Measurements from ENCODE around the gene LGI2.
"Not testable (repeated sequence)": the region's sequence is repeated elsewhere in the genome, so short reads cannot be mapped to it uniquely, and the experiment has no call there.

The LGI2 gene, protein sequence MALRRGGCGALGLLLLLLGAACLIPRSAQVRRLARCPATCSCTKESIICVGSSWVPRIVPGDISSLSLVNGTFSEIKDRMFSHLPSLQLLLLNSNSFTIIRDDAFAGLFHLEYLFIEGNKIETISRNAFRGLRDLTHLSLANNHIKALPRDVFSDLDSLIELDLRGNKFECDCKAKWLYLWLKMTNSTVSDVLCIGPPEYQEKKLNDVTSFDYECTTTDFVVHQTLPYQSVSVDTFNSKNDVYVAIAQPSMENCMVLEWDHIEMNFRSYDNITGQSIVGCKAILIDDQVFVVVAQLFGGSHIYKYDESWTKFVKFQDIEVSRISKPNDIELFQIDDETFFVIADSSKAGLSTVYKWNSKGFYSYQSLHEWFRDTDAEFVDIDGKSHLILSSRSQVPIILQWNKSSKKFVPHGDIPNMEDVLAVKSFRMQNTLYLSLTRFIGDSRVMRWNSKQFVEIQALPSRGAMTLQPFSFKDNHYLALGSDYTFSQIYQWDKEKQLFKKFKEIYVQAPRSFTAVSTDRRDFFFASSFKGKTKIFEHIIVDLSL

DNA sequence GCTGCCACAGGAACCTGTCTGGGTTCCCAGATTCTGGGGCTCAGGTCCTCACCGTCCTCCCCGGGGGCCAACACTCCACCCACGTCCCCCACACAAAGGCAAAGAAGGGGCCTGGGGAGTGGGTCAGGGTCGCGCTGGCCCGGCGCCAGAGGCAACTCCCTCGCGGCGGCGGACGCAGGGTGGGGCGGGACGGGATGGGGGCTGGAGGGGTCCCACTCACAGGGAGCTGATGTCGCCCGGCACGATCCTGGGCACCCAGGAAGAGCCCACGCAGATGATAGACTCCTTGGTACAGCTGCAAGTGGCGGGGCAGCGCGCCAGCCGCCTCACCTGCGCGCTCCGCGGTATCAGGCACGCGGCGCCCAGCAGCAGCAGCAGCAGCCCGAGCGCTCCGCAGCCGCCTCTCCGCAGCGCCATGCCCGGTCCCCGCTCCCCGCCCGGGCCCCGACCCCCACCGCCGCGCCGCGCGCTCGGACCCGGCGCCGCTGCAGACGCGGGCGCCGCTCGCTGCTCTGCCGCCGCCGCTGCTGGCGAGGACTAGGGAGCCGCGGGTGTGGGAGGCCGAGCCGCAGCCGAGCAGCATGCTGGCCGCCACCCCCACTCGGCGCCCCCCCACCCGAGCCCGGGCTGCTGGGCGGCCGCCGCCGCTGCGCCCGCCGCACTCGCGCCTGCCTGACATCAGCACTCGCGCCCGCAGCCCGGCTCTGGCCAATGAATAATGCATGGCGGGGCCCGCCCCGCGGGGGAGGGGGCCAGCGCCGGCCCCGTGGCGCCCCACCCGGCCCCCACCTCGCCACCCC lies at the start of gene LGI2:
Gene LGI2, minus strand, starts transcription at position 670 of the 800 bp plus-strand sequence. Its CDS starts 253 bp downstream, at position 417.
- in situ Hi-C loops (cut with MboI; ENCODE audit: low pct_unique_long_range_greater_than_20kb, low sequenced_read_pairs): no loop called here
- DNase-seq: no peak

DNA sequence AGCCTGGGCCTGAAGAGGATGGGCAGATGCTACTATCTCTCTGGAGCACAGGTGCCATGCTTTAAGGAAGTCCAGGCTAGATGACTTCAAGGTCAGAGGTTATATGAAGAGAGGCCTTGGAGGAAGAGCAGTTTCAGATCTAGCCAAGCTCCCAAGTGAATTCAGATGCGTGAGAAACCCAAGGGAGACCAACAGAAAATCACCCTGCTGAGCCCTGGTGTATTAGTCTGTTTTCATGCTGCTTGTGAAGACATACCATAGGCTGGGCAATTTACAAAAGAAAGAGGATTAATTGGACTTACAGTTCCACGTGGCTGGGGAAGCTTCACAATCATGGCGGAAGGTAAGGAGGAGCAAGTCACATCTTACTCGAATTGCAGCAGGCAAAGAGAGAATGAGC lies 47.8 kb upstream of the LGI2 start:
- no peak for DNase-seq
- in situ Hi-C loops (cut with MboI; ENCODE audit: low pct_unique_long_range_greater_than_20kb, low sequenced_read_pairs): no loop called here

DNA sequence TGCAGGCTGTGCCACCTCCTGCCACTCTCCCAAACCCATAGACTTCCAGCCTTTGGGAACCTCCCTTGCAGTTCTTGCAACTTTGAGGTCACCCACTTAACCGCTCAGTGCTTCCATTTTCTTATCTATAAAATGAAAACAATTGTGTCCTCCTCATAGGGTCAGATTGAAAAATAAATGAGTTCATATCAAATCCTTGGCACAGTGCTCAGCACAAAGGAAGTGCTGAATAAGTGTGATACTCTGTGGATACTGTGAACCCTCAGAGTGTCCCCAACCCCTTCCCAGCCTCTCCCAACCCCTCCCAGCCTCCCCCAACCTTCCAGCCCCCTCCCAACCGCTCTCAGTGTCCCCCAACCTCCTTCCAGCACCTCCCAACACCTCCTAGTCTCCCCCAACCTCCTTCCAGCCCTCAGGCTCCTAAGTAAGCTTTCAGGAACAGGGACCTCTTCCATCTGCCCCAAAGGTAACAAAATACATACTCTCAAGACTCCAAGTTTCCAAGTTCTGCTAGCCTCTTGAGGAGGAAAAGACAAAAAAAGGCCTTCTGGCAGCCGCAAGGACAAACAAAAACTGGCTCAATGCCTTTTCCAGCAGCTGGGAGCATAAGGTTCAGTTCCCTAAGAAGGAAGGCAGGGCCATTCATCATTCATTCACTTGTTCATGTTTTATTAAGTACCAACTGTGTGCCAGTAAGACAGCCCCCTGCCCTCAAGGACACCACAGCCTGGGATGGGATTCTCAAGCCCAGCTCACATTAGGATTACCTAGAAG lies 46.1 kb upstream of the LGI2 start:
- in situ Hi-C loops (cut with MboI; ENCODE audit: low pct_unique_long_range_greater_than_20kb, low sequenced_read_pairs): no loop called here

DNA sequence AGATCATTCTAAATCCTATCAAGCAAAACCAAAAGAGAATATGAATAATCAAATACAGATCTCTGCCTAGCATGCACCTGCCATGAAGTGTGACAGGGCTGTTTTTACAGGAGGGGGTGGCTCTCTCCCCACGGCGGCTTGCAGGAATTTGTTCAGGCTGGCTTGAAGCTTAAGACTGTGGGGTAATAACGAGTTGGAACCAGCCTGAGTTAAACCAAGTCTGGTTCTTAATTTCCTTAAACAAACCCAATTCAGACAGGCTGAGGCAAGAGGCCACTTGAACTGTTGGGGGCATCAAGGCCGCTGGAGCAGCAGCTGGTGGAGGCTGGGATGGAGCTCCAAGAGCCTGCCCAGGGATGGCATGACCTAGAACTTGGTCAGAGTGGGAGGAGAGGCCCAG lies 45.1 kb upstream of the LGI2 start:
- in situ Hi-C loops (cut with MboI; ENCODE audit: low pct_unique_long_range_greater_than_20kb, low sequenced_read_pairs): no loop called here
- DNase-seq: no peak

More for the DNA sequence above, 46.1 kb upstream of the LGI2 start:
- DNase-seq: no peak

DNA sequence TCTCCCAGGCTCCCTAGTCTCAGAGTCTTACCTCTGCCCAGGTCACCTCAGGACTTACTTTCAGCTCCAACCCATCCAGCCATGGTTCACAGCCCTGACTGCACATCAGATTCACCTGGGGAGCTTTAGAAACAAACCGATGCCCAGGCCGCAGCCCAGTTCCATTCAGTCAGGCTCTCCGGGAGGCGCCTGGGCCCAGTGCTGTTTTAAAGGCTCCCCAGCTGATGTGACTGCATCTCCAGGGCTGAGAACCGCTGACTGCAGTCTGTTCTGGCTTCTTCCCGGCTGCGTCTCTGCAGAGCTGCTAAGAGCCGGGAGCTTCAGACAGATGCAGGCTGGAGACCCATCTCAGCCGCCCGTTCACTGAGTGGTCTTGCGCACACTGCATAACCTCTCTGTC lies 44.4 kb upstream of the LGI2 start:
- no peak for DNase-seq
- in situ Hi-C loops (cut with MboI; ENCODE audit: low pct_unique_long_range_greater_than_20kb, low sequenced_read_pairs): no loop called here

DNA sequence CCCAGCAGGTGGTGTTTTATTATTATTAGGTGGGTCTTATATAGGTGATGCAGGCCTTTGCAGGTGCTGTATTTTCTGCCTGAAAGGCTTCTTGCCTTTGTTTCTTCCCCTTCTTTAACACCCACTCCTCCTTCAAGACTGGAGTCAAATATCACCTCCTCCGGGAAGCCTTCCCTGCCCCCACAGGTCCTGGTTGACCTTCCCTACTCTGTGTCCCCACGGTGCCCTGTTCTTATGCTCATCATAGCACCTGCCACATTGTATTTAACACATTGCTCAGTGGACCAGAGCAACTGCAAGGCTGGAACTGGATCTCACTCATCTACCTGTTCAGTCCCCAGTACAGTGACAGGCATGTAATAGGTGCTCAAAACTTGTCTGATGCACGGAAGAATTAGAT lies 39.8 kb upstream of the LGI2 start:
- in situ Hi-C loops (cut with MboI; ENCODE audit: low pct_unique_long_range_greater_than_20kb, low sequenced_read_pairs): no loop called here
- no peak for DNase-seq

DNA sequence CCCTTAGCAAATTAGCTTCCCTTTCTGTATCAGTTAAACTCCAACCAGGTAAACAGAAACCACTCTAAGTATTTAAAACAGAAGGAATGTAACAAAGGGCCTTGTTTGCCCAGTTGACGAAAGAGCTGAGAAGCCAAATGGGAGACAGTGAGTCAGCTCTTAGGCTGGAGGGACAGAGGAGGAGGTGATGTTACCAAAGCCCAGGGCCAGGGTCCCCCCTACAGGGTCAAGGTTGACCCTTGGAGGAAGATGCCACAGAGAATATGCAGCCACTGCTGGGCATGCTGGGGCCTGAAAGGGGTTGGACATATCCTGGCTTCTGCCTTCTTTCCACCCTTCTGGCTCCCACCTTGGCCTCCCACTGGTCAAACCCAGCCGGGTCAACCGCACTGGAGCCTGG lies 38.3 kb upstream of the LGI2 start:
- in situ Hi-C loops (cut with MboI; ENCODE audit: low pct_unique_long_range_greater_than_20kb, low sequenced_read_pairs): no loop called here
- DNase-seq: no peak

DNA sequence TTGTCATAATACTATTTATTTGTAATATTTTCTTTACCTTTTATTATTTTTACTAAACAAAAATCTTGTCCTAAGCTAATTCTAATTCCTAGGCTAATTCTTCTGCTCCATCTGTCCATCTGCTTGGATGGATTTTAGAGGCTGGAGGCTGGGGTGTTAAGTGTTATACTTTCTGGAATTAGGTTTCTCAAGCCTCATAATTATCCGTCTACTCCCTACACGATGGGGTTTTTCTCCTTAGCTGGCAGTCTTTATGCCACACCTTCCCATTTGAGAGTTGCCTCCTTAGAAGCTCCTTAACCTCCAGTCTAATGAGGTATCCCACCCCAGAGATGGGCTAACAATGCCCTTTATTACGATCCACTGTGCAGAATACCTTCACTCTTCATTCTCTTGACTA lies 37.6 kb upstream of the LGI2 start:
- in situ Hi-C loops (cut with MboI; ENCODE audit: low pct_unique_long_range_greater_than_20kb, low sequenced_read_pairs): no loop called here
- no peak for DNase-seq

DNA sequence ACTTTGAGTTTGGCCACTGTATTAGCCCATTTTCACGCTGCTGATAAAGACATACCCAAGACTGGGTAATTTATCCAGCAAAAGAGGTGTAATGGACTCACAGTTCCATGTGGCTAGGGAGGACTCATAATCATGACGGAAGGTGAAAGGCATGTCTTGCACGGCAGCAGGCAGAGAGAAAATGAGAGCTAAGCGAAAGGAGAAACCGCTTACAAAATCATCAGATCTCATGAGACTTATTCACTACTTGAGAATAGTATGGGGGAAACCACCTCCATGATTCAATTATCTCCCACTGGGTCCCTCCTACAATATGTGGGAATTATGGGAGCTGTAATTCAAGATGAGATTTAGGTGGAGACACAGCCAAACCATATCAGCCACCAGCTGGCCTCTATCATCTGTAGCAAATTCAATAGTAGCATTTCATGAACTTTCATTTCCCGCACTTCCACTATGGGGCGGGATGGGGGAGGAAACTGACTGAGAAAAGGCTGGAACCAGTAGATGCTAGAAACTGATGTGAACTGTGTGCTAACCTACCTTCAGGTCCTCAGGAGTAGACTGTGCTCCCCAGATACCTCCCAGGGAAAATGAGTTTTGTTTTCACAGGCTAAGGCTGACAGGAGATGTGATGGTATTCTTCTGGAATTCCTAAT lies 35.3 kb upstream of the LGI2 start:
- in situ Hi-C loops (cut with MboI; ENCODE audit: low pct_unique_long_range_greater_than_20kb, low sequenced_read_pairs): no loop called here

DNA sequence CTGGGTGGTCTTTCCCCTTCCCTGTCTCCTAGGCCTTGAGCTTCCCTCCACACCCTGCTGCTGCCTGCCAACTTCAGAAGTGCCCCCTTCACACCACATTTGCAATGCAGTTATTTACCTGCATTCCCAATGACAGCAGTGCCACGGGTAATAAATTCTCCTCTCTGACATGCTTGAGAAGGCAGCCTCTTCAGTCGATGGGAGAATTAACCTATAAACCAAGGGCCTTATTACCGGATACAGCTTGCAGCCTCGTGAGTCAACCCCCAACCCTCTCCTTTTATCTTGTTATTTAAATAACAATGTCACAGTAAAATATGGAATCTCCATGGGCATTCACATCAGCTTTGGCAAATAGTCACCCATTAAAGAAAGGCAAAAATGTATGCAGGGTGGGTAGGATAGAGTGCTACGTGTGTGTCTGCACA lies 34.7 kb upstream of the LGI2 start:
- in situ Hi-C loops (cut with MboI; ENCODE audit: low pct_unique_long_range_greater_than_20kb, low sequenced_read_pairs): no loop called here
- DNase-seq: no peak

More for the DNA sequence above, 35.3 kb upstream of the LGI2 start:
- DNase-seq: no peak

DNA sequence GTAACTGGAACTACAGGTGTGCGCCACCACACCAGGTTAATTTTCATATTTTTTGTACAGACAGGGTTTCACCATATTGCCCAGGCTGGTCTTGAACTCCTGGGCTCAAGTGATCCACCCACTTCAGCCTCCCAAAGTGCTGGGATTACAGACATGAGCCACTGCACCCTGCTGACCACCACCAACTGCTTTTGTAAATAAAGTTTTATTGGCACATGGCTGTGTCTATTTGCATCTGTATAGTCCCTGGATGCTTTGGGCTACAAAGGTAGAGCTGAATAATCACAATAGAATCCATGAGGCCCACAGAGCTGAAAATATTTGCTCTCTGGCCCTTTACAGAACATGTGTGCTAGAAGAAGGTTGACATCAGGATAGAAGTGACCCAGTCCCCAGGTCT lies 33.7 kb upstream of the LGI2 start:
- in situ Hi-C loops (cut with MboI; ENCODE audit: low pct_unique_long_range_greater_than_20kb, low sequenced_read_pairs): not testable (repeated sequence)

DNA sequence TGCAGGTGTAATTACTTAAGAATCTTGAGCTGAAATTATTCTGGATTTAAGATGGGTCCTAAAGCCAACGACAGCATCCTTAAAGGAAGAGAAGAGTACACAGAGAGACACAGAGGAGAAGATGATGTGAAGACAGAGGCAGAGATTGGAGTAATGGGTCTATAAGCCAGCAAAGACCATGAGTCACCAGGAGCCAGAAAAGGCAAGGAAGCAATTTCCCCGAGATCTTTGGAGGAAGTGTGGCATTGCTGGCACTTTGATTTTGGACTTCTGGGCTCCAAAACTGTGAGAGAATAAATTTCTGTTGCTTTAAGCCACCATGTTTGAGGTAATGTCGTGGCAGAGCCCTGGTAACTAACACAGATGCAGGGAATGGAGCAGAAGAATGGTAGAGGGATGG lies 32.4 kb upstream of the LGI2 start:
- no peak for DNase-seq
- in situ Hi-C loops (cut with MboI; ENCODE audit: low pct_unique_long_range_greater_than_20kb, low sequenced_read_pairs): no loop called here

More for the DNA sequence above, 33.7 kb upstream of the LGI2 start:
- DNase-seq: not testable (repeated sequence)

DNA sequence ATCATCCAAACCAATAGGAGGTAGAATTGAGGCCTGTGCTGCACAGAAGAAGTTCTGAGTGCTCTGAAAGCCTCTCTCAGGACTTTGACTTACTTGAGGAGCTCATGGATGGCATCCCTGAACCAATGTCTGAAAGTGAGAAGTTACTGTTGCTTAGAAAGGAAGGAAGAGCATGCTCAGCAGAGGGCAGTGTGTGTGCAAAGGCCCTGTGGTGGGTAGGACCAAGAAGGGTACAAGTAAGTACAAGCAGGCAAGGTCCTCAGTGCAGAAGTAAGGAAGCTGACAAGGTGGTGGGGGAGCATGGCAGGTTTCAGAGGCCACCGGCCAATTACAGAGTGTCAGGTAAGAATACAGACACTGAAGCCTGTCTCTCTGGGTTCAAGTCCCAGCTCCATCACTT lies 31.4 kb upstream of the LGI2 start:
- in situ Hi-C loops (cut with MboI; ENCODE audit: low pct_unique_long_range_greater_than_20kb, low sequenced_read_pairs): no loop called here
- no peak for DNase-seq

DNA sequence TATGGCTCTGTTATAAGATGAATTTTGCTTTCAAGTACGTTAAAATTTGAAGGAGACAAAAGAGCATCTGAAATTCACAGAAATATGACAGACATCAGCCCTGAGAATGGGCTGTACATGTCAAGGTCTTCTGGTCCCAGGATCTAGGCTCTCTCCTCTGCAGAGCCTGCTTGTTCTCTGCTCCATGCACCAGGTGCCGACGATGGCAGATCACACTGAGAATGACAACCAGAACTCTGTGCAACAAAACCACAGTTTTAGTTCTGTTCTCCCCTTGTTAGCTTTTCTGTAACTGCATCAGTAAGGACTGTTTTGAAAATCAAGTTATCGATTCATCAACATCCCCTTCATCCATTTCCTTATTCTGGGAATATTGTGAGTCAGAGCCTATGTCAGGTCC lies 30.9 kb upstream of the LGI2 start:
- in situ Hi-C loops (cut with MboI; ENCODE audit: low pct_unique_long_range_greater_than_20kb, low sequenced_read_pairs): no loop called here

DNA sequence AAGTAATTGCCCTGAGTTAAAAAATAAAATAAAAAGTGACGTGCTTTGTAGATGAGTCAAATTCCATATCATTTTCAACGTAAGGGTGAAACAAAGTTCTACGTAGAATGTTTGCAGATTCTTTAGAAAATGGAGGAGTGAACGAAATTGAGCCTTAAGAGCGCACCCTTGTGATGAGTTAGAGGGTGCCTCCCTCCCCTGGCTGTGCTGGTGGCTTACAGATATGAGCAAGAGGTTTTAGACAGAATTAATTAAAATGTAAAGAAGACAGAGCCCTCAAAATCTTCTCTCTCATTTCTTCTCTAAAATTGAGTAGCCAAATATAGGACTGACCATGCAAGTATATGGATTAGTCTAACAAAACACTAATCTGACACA lies 30.2 kb upstream of the LGI2 start:
- in situ Hi-C loops (cut with MboI; ENCODE audit: low pct_unique_long_range_greater_than_20kb, low sequenced_read_pairs): no loop called here
- no peak for DNase-seq

More for the DNA sequence above, 30.9 kb upstream of the LGI2 start:
- DNase-seq: no peak

DNA sequence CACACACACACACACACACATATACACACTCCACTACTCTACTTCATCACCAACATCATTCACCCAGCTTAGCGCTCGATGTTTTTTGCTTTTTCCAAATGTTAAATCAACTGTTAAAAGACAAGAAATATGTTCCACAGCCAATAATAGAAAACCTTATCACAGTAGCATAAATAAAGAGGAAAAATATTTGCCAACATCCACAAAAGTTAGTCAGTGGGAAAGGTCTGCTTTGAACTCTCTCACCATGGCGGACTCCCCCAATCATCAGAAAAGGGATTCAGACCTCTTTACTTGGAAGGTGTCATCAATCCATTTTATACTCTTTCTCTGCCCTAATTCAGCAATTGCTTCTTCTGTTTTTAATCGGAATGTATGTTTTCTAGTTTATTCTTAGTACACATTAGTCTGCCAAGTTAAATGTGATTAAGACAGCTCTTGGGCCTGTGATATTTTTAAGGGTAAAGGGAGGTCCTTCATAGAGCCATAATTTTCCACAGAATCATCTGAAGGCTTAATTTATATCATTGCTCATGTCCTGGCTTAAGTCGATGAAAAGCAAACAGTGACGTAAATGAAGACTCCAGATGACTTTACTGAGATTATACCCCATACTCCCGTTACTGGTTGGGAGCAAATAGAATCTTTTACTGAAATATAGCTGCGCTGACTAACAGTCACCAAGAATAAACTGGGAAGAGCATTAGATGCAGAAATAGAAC lies 29.7 kb upstream of the LGI2 start:
- in situ Hi-C loops (cut with MboI; ENCODE audit: low pct_unique_long_range_greater_than_20kb, low sequenced_read_pairs): no loop called here

DNA sequence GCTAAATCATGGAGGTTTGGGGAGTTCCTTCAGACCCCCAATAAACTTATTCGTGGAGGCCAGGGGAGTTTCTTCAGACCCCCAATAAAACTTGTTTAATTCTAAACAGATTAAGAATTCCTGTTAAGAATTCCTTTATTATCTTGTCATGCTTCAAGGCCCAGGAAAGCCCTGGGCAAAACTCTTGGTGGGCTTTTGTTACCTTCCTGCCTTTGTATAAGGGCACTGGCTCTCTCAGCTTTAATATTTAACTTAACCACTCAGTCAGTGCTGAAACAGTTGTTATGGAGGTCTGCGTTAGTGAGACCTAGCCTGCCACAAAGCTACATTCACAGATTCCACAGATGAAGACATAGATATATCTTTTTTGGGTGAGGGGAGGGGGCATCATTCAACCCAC lies 29.0 kb upstream of the LGI2 start:
- no peak for DNase-seq
- in situ Hi-C loops (cut with MboI; ENCODE audit: low pct_unique_long_range_greater_than_20kb, low sequenced_read_pairs): no loop called here

More for the DNA sequence above, 29.7 kb upstream of the LGI2 start:
- DNase-seq: no peak

DNA sequence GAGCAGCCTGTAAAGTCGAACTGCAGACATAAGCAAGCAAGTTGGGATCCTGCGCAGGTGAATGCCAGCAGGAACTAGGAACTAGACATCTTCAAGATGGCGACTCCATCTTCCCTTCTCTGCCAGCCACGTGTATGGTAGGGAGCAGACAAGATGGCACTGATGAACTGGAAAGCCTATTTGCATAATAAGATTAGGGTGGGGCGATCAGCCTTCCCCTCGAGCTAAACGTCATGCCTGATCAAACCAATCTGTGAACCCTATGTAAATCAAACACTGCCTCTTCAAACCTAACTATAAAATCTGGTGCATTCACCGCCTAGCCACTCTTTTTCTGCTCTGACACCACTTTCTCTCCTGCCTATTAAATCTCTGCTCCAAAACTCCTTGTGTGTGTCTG lies 28.1 kb upstream of the LGI2 start:
- no peak for DNase-seq
- in situ Hi-C loops (cut with MboI; ENCODE audit: low pct_unique_long_range_greater_than_20kb, low sequenced_read_pairs): no loop called here

All from KBM-7 (cell line).